Activated CD8-positive, alpha-beta T cell treated with anti-CD3 and anti-CD28 coated beads, Interleukin-2, amount 10 ng/mL, durations not matched to agents 7 days and 5 days (primary cell): ENCODE results near the gene MIEF1. TPM values are rescaled to one million over a fixed set of nuclear protein-coding genes. Genes with fewer than 3 reads are reported as not detected.
A peak's percentile ranks its signal among the peaks of the same experiment; 100 is the strongest.
"Not testable (repeated sequence)": the region's sequence is repeated elsewhere in the genome, so short reads cannot be mapped to it uniquely, and the experiment has no call there.

ENCODE experiments used
- ATAC-seq: fragments of 150-1000 bp; cut with Tn5 transposase; one replicate; pipeline ENCODE4 v1.10.0; 2021; ENCODE audit warnings: moderate library complexity
- CTCF ChIA-PET: fragments of 350-600 bp; sonication (Branson Sonifier 250); formaldehyde crosslinking; loops from one replicate; lab custom pipeline; 2021; ENCODE audit warnings: antibody characterized with exemption; lab: Charles Lee
- POLR2A ChIA-PET: fragments of 350-600 bp; sonication (Branson Sonifier 250); formaldehyde crosslinking; loops from one replicate; lab custom pipeline; 2021; ENCODE audit warnings: antibody characterized with exemption; lab: Charles Lee
- DNase-seq: peaks from one replicate; pipeline ENCODE4 v3.0.0-alpha.2; 2020
- H3K27ac Mint-ChIP-seq: one replicate; pipeline ENCODE4 v1.8.0; 2021; ENCODE audit warnings: mild to moderate bottlenecking, mixed read lengths
- H3K27me3 Mint-ChIP-seq: one replicate; pipeline ENCODE4 v1.8.0; 2021; ENCODE audit warnings: low read depth, mixed read lengths
- H3K36me3 Mint-ChIP-seq: one replicate; pipeline ENCODE4 v1.8.0; 2021; ENCODE audit warnings: low read depth, mixed read lengths
- H3K4me1 Mint-ChIP-seq: one replicate; pipeline ENCODE4 v1.8.0; 2021; ENCODE audit warnings: low read depth, mixed read lengths
- H3K4me3 Mint-ChIP-seq: one replicate; pipeline ENCODE4 v1.8.0; 2021; ENCODE audit warnings: mild to moderate bottlenecking, mixed read lengths
- H3K9me3 Mint-ChIP-seq: one replicate; pipeline ENCODE4 v1.8.0; 2022; ENCODE audit warnings: mixed read lengths; ENCODE audit not compliant: insufficient read depth
- total RNA-seq, 2 experiments: library from RNA; stranded (reverse); gene quantifications; one replicate each; pipeline ENCODE4 v1.2.3, GENCODE V29; 2021

Gene MIEF1
- total RNA-seq, 2 experiments from 2014 or later = 37.9 to 38.2 TPM

DNA sequence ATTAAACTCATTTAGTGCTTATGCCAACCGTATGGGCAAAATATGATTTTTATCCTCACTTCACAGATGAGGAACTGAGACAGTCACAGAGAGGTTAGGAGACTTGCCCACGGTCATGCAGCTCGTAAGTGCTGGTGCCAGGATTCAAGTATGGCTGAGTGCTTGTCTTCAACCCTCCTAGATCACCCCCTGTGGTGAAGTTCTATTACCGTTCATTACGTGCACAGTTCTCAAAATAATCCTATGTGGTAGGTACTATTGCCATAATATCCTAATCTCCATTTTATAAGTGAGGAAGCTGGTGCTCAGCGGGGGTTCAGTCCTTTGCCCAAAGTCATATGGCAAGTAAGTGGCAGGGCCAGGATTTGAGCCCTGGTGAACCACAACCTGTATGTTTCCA, 1.5 kb downstream of the MIEF1 start:
- DNase-seq (no peak), ATAC-seq (no peak)
- H3K9me3 Mint-ChIP-seq = no peaks in the 10 kb centered on the region
- H3K4me1 Mint-ChIP-seq = peaks cover 39% of the 10 kb centered on the region
- ChIA-PET CTCF (interaction anchor here (0.7 to 4.2 kb wide), 4 partner anchors 10 to 28 kb away, joined by 3 to 31 read pairs (median 16); no protein-coding TSS in a partner anchor), POLR2A (interaction anchor here (4.3 kb wide), 1 partner anchor 17 kb away, joined by 43 read pairs; the partner anchor contains the start of gene ATF4)
- peak overlapping the region; percentile 32 for H3K27ac Mint-ChIP-seq
- H3K27me3 Mint-ChIP-seq = peaks cover 6% of the 10 kb centered on the region
- H3K4me3 Mint-ChIP-seq = peak overlapping the region; percentile 98
- peaks cover 40% of the 10 kb centered on the region for H3K36me3 Mint-ChIP-seq

DNA sequence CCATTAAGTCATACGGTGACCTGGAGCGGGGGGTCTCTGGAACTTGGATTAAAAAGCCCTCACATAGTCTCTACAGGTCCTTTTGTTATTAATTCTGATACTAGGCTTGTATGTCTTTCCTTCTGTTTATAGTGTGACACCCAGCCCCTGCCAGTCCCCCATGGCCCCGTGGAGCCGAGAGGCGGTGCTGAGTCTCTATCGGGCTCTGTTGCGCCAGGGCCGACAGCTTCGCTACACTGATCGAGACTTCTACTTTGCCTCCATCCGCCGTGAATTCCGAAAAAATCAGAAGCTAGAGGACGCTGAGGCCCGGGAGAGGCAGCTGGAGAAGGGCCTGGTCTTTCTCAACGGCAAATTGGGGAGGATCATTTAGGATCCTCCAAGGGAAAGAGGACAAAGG, 2.0 kb downstream of the MIEF1 start:
- ATAC-seq = no peak
- peak overlapping the region; percentile 98 for H3K4me3 Mint-ChIP-seq
- ChIA-PET CTCF (interaction anchor here (0.7 to 4.2 kb wide), 2 partner anchors 25 to 27 kb away, joined by 3 to 31 read pairs; no protein-coding TSS in a partner anchor), POLR2A (interaction anchor here (4.3 kb wide), 1 partner anchor 16 kb away, joined by 43 read pairs; the partner anchor contains the start of gene ATF4)
- no peak overlapping the region for H3K27ac Mint-ChIP-seq
- H3K36me3 Mint-ChIP-seq = peaks cover 43% of the 10 kb centered on the region
- H3K27me3 Mint-ChIP-seq = peaks cover 3% of the 10 kb centered on the region
- peaks cover 40% of the 10 kb centered on the region for H3K4me1 Mint-ChIP-seq
- H3K9me3 Mint-ChIP-seq = no peaks in the 10 kb centered on the region
- no peak for DNase-seq

DNA sequence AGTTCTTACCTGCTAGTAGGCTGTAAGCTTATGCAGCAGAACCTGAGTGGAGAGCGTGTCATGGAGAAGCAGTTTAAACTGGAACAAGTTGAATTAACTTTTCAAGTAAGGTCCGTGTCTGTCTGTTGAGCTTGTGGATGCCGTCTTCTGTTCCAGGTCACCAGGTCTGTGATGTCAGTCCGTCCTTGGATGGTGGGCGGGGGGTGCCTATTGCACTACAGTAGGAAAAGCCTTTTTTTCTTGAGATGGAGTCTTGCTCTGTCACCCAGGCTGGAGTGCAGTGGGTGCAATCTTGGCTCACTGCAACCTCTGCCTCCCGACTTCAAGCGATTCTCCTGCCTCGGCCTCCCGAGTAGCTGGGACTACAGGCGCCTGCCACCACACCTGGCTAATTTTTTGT, 4.9 kb downstream of the MIEF1 start:
- H3K36me3 Mint-ChIP-seq = peaks cover 65% of the 10 kb centered on the region

DNA sequence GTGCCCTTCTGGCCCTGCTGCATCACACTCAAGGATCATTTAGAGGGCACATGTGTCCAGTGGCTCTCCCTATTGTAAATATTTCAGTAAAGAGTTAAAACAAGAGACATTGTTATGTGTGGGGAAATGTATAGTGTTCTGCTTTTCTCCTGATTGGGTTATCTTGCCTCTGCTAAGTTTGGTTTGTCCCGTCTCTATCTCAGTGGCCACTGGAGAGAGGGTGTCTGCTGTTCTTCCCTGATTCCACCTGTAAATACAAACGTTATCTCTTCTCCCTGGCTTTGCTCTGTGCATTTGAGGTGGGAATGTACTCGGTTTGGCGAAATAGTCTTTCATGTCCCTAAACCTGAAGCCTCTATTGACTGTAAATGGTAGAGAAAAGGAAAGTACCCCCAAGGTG, 6.3 kb downstream of the MIEF1 start:
- H3K9me3 Mint-ChIP-seq = no peaks in the 10 kb centered on the region
- H3K4me1 Mint-ChIP-seq = peaks cover 34% of the 10 kb centered on the region
- CTCF ChIA-PET = interaction anchor here (1.1 to 3.8 kb wide), 2 partner anchors 12 to 21 kb away, joined by 4 to 17 read pairs; no protein-coding TSS in a partner anchor
- peaks cover 70% of the 10 kb centered on the region for H3K36me3 Mint-ChIP-seq
- POLR2A ChIA-PET = interaction anchor here (2.0 kb wide), 1 partner anchor 12 kb away, joined by 15 read pairs; the partner anchor contains the start of gene ATF4
- H3K27ac Mint-ChIP-seq = no peak overlapping the region
- ATAC-seq (no peak), DNase-seq (no peak)
- H3K4me3 Mint-ChIP-seq = no peak overlapping the region
- H3K27me3 Mint-ChIP-seq = no peaks in the 10 kb centered on the region

More for the DNA sequence above, 4.9 kb downstream of the MIEF1 start:
- DNase-seq, H3K27me3 Mint-ChIP-seq, H3K27ac Mint-ChIP-seq, H3K4me3 Mint-ChIP-seq, H3K9me3 Mint-ChIP-seq, ATAC-seq: not testable (repeated sequence)
- CTCF ChIA-PET = interaction anchor here (0.8 to 3.8 kb wide), 3 partner anchors 10 to 22 kb away, joined by 3 to 17 read pairs (median 4); no protein-coding TSS in a partner anchor
- peaks cover 37% of the 10 kb centered on the region for H3K4me1 Mint-ChIP-seq
- POLR2A ChIA-PET = interaction anchor here (2.0 kb wide), 1 partner anchor 13 kb away, joined by 15 read pairs; the partner anchor contains the start of gene ATF4

DNA sequence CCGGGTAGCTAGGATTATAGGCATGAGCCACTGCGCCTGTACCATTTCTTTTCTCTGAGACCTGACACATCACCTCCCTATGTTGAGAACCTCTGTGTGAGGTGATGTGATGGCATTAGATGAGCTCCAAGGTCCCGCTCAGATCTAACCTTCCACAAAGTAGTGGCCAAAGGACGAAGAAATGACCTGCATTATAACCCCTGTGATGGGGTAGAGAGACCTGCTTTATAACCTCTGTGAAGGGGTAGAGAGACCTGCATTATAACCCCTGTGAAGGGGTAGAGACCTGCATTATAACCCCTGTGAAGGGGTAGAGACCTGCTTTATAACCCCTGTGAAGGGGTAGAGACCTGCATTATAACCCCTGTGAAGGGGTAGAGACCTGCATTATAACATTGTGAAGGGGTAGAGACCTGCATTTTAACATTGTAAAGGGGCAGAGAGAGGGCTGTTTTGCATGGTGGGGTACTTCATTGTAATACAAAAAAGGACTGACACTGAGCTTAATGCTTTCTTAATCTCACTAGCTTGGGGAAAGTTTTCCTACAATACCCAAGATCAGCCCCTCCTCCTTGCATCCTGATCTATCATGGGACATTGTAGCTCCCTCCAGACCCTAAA, 8.5 kb downstream of the MIEF1 start:
- CTCF ChIA-PET = interaction anchor here (1.2 to 3.1 kb wide), 3 partner anchors 9 to 17 kb away, joined by 4 to 11 read pairs (median 10); partner anchors contain the start of gene ATF4
- peaks cover 33% of the 10 kb centered on the region for H3K4me1 Mint-ChIP-seq
- peaks cover 75% of the 10 kb centered on the region for H3K36me3 Mint-ChIP-seq
- no peak for ATAC-seq
- H3K27me3 Mint-ChIP-seq = no peaks in the 10 kb centered on the region
- no peaks in the 10 kb centered on the region for H3K9me3 Mint-ChIP-seq
- DNase-seq = no peak
- POLR2A ChIA-PET = interaction anchor here (1.6 kb wide), 1 partner anchor 10 kb away, joined by 8 read pairs; the partner anchor contains the start of gene ATF4
- H3K4me3 Mint-ChIP-seq = no peak overlapping the region
- H3K27ac Mint-ChIP-seq = peak overlapping the region; percentile 8

DNA sequence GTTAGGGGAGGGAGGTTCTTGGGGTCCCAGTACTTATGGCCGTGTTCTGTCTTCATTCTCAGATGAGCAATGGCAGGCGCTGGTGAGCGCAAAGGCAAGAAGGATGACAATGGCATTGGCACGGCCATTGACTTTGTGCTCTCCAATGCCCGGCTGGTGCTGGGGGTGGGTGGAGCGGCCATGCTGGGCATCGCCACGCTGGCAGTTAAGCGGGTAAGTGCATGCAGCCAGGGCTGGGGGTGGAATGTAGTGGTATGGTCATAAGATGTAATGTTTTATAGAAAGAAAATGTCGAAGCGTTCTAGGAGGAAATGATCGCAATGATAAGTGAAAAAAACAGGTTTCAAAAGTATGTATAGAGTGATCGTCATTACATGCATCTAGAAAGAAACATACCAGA, 9.1 kb downstream of the MIEF1 start:
- CTCF ChIA-PET = interaction anchor here (0.9 to 3.1 kb wide), 3 partner anchors 9 to 18 kb away, joined by 3 to 11 read pairs (median 10); partner anchors contain the start of gene MIEF1
- H3K36me3 Mint-ChIP-seq = peaks cover 75% of the 10 kb centered on the region
- no peak for ATAC-seq
- no peak overlapping the region for H3K4me3 Mint-ChIP-seq
- no peak for DNase-seq
- no peak overlapping the region for H3K27ac Mint-ChIP-seq
- no peaks in the 10 kb centered on the region for H3K9me3 Mint-ChIP-seq
- H3K27me3 Mint-ChIP-seq = no peaks in the 10 kb centered on the region
- POLR2A ChIA-PET = interaction anchor here (1.6 kb wide), 1 partner anchor 9 kb away, joined by 6 read pairs; no protein-coding TSS in a partner anchor
- H3K4me1 Mint-ChIP-seq = peaks cover 38% of the 10 kb centered on the region

DNA sequence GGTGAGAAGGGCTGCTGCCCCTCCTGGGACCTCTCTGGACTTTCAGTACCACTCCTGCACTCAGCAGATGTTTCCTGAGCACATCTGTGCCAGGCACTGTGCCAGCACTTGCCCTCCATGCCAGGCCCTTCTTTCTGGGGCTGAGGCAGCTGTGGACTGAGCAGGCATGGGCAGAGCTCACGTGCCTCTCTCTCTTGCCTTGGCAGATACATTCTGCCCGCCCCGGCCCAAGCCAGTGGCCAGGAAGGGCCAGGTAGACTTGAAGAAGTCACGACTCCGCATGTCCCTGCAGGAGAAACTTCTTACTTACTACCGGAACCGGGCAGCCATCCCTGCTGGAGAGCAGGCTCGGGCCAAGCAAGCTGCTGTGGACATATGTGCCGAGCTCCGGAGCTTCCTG, 9.9 kb downstream of the MIEF1 start:
- no peaks in the 10 kb centered on the region for H3K9me3 Mint-ChIP-seq
- peaks cover 72% of the 10 kb centered on the region for H3K36me3 Mint-ChIP-seq
- H3K27ac Mint-ChIP-seq = no peak overlapping the region
- DNase-seq (no peak), ATAC-seq (no peak)
- H3K27me3 Mint-ChIP-seq = no peaks in the 10 kb centered on the region
- peaks cover 32% of the 10 kb centered on the region for H3K4me1 Mint-ChIP-seq
- CTCF ChIA-PET = interaction anchor here (0.9 to 3.3 kb wide), 4 partner anchors 10 to 169 kb away, joined by 3 to 11 read pairs (median 7); partner anchors contain the start of gene MIEF1
- POLR2A ChIA-PET = interaction anchor here (1.0 to 1.6 kb wide), 2 partner anchors 8 to 11 kb away, joined by 4 to 6 read pairs; no protein-coding TSS in a partner anchor
- H3K4me3 Mint-ChIP-seq = no peak overlapping the region

DNA sequence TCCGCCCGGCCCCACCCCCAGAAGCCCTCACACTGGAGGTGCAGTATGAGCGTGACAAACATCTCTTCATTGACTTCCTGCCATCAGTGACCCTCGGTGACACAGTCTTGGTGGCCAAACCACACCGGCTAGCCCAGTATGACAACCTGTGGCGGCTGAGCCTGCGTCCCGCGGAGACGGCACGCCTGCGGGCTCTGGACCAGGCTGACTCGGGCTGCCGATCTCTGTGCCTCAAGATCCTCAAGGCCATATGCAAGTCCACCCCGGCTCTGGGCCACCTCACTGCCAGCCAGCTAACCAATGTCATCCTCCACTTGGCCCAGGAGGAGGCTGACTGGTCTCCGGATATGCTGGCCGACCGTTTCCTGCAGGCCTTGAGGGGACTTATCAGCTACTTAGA, 11.7 kb downstream of the MIEF1 start:
- no peak for DNase-seq
- H3K36me3 Mint-ChIP-seq = peaks cover 70% of the 10 kb centered on the region

DNA sequence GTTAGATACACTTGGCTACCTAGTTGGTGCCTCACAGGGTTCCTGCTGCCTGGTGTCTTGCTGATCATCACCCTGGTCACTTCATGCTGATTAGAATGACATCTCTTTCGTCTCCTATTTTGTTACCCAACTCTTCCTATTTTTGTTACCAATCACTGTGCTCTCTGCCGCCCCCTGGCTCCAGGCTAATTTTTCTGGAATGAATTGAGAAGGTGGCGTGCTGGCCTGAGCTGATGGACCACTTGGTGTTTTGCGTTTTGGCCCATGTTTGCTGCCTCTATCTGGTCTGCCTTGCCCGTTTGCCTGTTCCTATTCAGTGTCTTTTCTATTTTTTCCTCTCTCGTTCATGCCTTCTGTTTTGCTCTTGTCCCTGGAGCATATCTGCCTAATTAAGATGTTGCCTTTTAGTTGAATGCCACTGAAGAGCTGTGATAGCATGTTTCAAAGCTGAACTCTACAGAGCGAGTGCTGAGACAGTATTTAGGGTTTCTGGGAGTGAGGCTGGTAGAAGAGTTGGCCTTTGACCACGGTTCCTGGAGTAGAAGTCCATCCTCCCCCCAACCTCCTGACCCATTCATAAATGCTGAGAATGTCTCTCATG, 12.4 kb downstream of the MIEF1 start:
- DNase-seq (peak; percentile 68), ATAC-seq (no peak)
- ChIA-PET POLR2A (interaction anchor here (0.6 to 1.3 kb wide), 3 partner anchors 8 to 529 kb away, joined by 3 read pairs; no protein-coding TSS in a partner anchor), CTCF (interaction anchor here (0.6 to 6.0 kb wide), 13 partner anchors 9 to 519 kb away, joined by 3 to 81 read pairs (median 5); partner anchors contain the start of genes MIEF1, RPS19BP1 and TAB1)
- Mint-ChIP-seq H3K36me3 (peaks cover 65% of the 10 kb centered on the region), H3K4me1 (peaks cover 40% of the 10 kb centered on the region), H3K27me3 (no peaks in the 10 kb centered on the region), H3K27ac (peak overlapping the region; percentile 28), H3K9me3 (no peaks in the 10 kb centered on the region), H3K4me3 (no peak overlapping the region)

More for the DNA sequence above, 11.7 kb downstream of the MIEF1 start:
- H3K4me1 Mint-ChIP-seq = peaks cover 37% of the 10 kb centered on the region
- CTCF ChIA-PET = interaction anchor here (1.0 to 6.0 kb wide), 8 partner anchors 11 to 195 kb away, joined by 4 to 81 read pairs (median 19); partner anchors contain the start of genes MIEF1 and RPS19BP1
- H3K9me3 Mint-ChIP-seq = no peaks in the 10 kb centered on the region
- H3K4me3 Mint-ChIP-seq = no peak overlapping the region
- no peak for ATAC-seq
- POLR2A ChIA-PET = interaction anchor here (1.3 kb wide), 1 partner anchor 9 kb away, joined by 3 read pairs; no protein-coding TSS in a partner anchor
- H3K27ac Mint-ChIP-seq = no peak overlapping the region
- no peaks in the 10 kb centered on the region for H3K27me3 Mint-ChIP-seq

DNA sequence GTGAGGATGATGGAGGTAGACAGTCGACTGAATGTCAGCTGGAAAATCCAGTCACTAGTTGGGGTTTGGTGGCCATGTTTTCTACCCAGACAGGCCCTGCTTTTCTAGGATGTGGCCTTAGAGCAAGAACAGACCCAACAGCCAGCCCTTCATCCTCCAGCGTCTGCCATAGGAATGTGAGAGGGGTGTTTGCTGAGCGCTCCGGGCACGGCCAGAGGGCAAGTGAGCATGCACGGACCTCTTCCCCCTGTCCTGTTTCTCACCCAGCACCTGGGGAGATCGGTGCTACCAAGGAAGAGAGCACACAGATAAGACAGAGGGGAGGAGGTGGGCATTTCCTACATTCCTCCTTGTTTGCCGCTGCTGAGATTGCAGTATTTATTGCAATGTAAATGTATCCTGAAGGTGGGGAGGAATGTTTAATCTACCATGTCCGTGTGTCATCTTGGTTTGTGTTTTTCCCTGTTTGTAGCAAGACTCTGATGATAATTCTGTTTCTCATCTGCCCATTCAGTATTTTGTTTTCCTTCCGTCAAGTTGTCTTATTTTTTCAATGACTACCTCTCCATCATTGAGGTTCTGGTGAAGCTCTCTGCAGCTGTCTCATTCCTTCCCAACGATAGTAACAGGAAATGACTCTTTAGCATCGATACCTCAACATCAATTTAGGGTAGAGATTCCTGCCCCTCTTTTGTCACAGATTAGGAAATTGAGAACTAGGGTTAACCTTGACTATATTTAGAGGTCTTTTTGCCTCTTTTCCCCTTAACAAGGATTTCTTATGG, 13.4 kb downstream of the MIEF1 start:
- Mint-ChIP-seq H3K27me3 (no peaks in the 10 kb centered on the region), H3K36me3 (peaks cover 64% of the 10 kb centered on the region), H3K4me3 (no peak overlapping the region), H3K9me3 (no peaks in the 10 kb centered on the region), H3K27ac (peak overlapping the region; percentile 41), H3K4me1 (peaks cover 39% of the 10 kb centered on the region)
- ChIA-PET CTCF (interaction anchor here (0.6 to 6.0 kb wide), 11 partner anchors 14 to 541 kb away, joined by 3 to 81 read pairs (median 4); partner anchors contain the start of genes MIEF1, RPS19BP1 and TAB1), POLR2A (interaction anchor here (0.6 to 0.9 kb wide), 4 partner anchors 13 to 258 kb away, joined by 3 to 4 read pairs (median 3); no protein-coding TSS in a partner anchor)
- DNase-seq (no peak), ATAC-seq (no peak)
